Measurements from ENCODE around the gene CDH13.

- TF ChIP-seq GATA2 (IDR thresholded peaks at IDR 0.05; ENCODE audit: insufficient read depth, insufficient read length, low read depth, low read length) = no peak
- no peak for TF ChIP-seq POLR2AphosphoS5 (IDR thresholded peaks at IDR 0.05; ENCODE audit: insufficient read depth, low read depth, low read length)
- no peak for TF ChIP-seq CTCF (IDR thresholded peaks at IDR 0.05; ENCODE audit: extremely low read depth in 1 of 2, insufficient read depth in 1 of 2, low read depth in 1 of 2, low read length in 2 of 2)
- no peak for TF ChIP-seq POLR2A (IDR thresholded peaks at IDR 0.05; ENCODE audit: low read depth, low read length)
- no peak for TF ChIP-seq EZH2 (IDR thresholded peaks at IDR 0.05; ENCODE audit: borderline replicate concordance, low read depth, low read length, severe bottlenecking)
- no peak for TF ChIP-seq JUN (IDR thresholded peaks at IDR 0.05; ENCODE audit: borderline replicate concordance, insufficient read depth, insufficient read length, low read depth)
Measured at GRCh38 chr16:83164816-83165215, 538.0 kb downstream of the CDH13 start.

Measured in endothelial cell of umbilical vein (primary cell).